Spleen (tissue), 11 donors: Measurements from ENCODE around the gene MICAL3. TPM values are rescaled to one million over a fixed set of nuclear protein-coding genes. Genes with fewer than 3 reads are reported as not detected.

Experiments used
- DNase-seq: peaks from one replicate; pipeline ENCODE4 v3.0.0-alpha.2; 2020
- H3K27ac ChIP-seq, 8 donors: fragments of 200-600 bp; sonication (generic) in 7 of 8; 1 replicate in 4 of 8; 2 replicates in 4 of 8; pipeline versions ENCODE4 v1.5.0 to v1.8.0; 2016 to 2021; ENCODE audit warnings: inconsistent platforms in 4 of 8, mild to moderate bottlenecking in 4 of 8, moderate library complexity in 1 of 8
- H3K27me3 ChIP-seq, 7 donors: fragments of 200-600 bp; sonication (generic) in 6 of 7; replicated peaks in 1 of 7; 1 replicate in 4 of 7; 2 replicates in 3 of 7; pipeline versions ENCODE4 v1.5.0 to v1.8.0; 2016 to 2021; ENCODE audit warnings: inconsistent platforms in 3 of 7, mild to moderate bottlenecking in 1 of 7
- H3K36me3 ChIP-seq, 6 donors: fragments of 200-600 bp; sonication (generic) in 5 of 6; 1 replicate in 4 of 6; 2 replicates in 2 of 6; pipeline versions ENCODE4 v1.5.0 to v1.8.0; 2016 to 2021; ENCODE audit warnings: inconsistent platforms in 2 of 6
- H3K4me1 ChIP-seq, 6 donors: fragments of 200-600 bp; sonication (generic) in 5 of 6; 1 replicate in 3 of 6; 2 replicates in 3 of 6; pipeline versions ENCODE4 v1.5.0 to v1.8.0; 2016 to 2021; ENCODE audit warnings: inconsistent platforms in 3 of 6
- H3K4me3 ChIP-seq, 8 donors: fragments of 200-600 bp; sonication (generic) in 7 of 8; 1 replicate in 4 of 8; 2 replicates in 4 of 8; pipeline versions ENCODE4 v1.5.0 to v1.8.0; 2016 to 2021; ENCODE audit warnings: inconsistent platforms in 4 of 8, mild to moderate bottlenecking in 4 of 8, moderate library complexity in 2 of 8
- H3K9me3 ChIP-seq, 8 donors: fragments of 200-600 bp; sonication (generic) in 7 of 8; 1 replicate in 4 of 8; 2 replicates in 4 of 8; pipeline versions ENCODE4 v1.5.0 to v1.8.0; 2016 to 2021; ENCODE audit warnings: inconsistent platforms in 4 of 8
- CTCF ChIP-seq, 11 experiments: fragments of 200-600 bp in 7 of 11; fragments of 450-650 bp in 4 of 11; sonication (generic) in 4 of 11; IDR thresholded peaks in 8 of 11; conservative IDR thresholded peaks in 3 of 11; 1 replicate in 7 of 11; 2 replicates in 4 of 11; pipeline versions ENCODE4 v1.4.0 to v1.8.0; 2016 to 2021; ENCODE audit warnings: antibody characterized with exemption in 11 of 11, inconsistent platforms in 4 of 11, mild to moderate bottlenecking in 1 of 11
- POLR2A ChIP-seq, 3 donors: fragments of 450-650 bp; IDR thresholded peaks; one replicate each; pipeline ENCODE4 v1.5.1; 2017; ENCODE audit warnings: antibody characterized with exemption in 3 of 3, mild to moderate bottlenecking in 1 of 3
- POLR2AphosphoS5 ChIP-seq, 3 donors: sonication (generic); formaldehyde crosslinking; IDR thresholded peaks; one replicate each; pipeline ENCODE4 v1.5.1; 2017; ENCODE audit warnings: antibody characterized with exemption in 3 of 3
- WGBS, 5 donors: extraction: QIAGEN DNeasy Blood & Tissue Kit in 3 of 5; methylation state at CpG; one replicate each; pipeline versions ENCODE4 v1.1.5 to v1.1.7; 2013 to 2018; 5-methylcytosine and 5-hydroxymethylcytosine counted together
- intact Hi-C: fragments of 100-400 bp; cut with DNase I; formaldehyde crosslinking; loops from one replicate; pipeline ENCODE4 v1.15.0; 2023; ENCODE audit warnings: low total_unique reads
- polyA plus RNA-seq, 3 donors: library from polyadenylated mRNA; stranded (reverse); fragments of 200-250 nt; gene quantifications; one replicate each; pipeline ENCODE4 v1.2.1, GENCODE V29; 2013
- total RNA-seq, 7 donors: library from RNA; depleted of rRNA in 3 of 7; stranded (reverse); fragments of >200 nt in 3 of 7; fragmentation: NEBNext Ultra II Directional in 4 of 7; extraction: Animal tissue kit (Norgen Biotek cat#: 25700) in 4 of 7; gene quantifications; one replicate each; pipeline versions ENCODE4 v1.1.0 to v1.2.1, GENCODE V29; 2016 to 2021
- donor health status: healthy with polysubstance abuse.
- donor health status: DM: no; HTN: no; CAD: no; lungs with moderate emphysema.
- donor health status: DM: no; HTN: no; CAD: no.
- donor health status: Bipolar disorder and iron deficiency.
- donor health status: healthy.
- donor health status: DM: no; HTN: no; CAD: no.
- donor health status: DM: yes; HTN: yes; CAD: no.

The MICAL3 gene
- total and polyA plus RNA-seq, 10 donors, result 2.6 to 133 (median 75.2) TPM

GRCh38 chr22:17754233-17754925 is 270.0 kb downstream of the MICAL3 start:
- peak; percentile 82 for DNase-seq
- intact Hi-C loops, result no loop called here
- TF ChIP-seq POLR2A (IDR thresholded peaks at IDR 0.05), result no peak
- peak in 9 of 11 experiments; percentile 11 to 60 (median 38) for TF ChIP-seq CTCF (IDR thresholded peaks at IDR 0.05 in 8 of 11, conservative IDR thresholded peaks at IDR 0.05 in 3 of 11)
- TF ChIP-seq POLR2AphosphoS5 (IDR thresholded peaks at IDR 0.05), result peak in 1 of 3 donors; percentile 35
- peaks cover 0 to 36% (median 2%) of the 10 kb centered on the region in 6 donors for H3K36me3 ChIP-seq
- peaks cover 0 to 15% (median under 1%) of the 10 kb centered on the region in 6 donors for H3K4me1 ChIP-seq
- no peak overlapping the region for H3K27ac ChIP-seq
- WGBS, 5 donors, result 85 to 94% (median 89%) methylated on average over 5 to 14 of the region's 14 CpGs
- no peak overlapping the region for H3K4me3 ChIP-seq
- no peaks in the 10 kb centered on the region for H3K27me3 ChIP-seq
- no peaks in the 10 kb centered on the region for H3K9me3 ChIP-seq

GRCh38 chr22:17753401-17753989 is 270.9 kb downstream of the MICAL3 start:
- Histone ChIP-seq H3K36me3 (peaks cover 0 to 44% (median 8%) of the 10 kb centered on the region in 6 donors), H3K4me1 (peaks cover 0 to 9% (median 0%) of the 10 kb centered on the region in 6 donors), H3K27me3 (no peaks in the 10 kb centered on the region), H3K9me3 (no peaks in the 10 kb centered on the region), H3K27ac (no peak overlapping the region), H3K4me3 (no peak overlapping the region)
- intact Hi-C loops, result no loop called here
- no peak for TF ChIP-seq CTCF (IDR thresholded peaks at IDR 0.05 in 8 of 11, conservative IDR thresholded peaks at IDR 0.05 in 3 of 11)
- TF ChIP-seq POLR2AphosphoS5 (IDR thresholded peaks at IDR 0.05), result no peak
- TF ChIP-seq POLR2A (IDR thresholded peaks at IDR 0.05), result no peak
- DNase-seq, result no peak
- 80 to 90% (median 86%) methylated on average over 7 to 13 of the region's 13 CpGs for WGBS, 5 donors

- peaks cover 0 to 7% (median 0%) of the 10 kb centered on the region in 6 donors for H3K4me1 ChIP-seq
- intact Hi-C loops, result no loop called here
Measured at GRCh38 chr22:17751596-17751995, 272.8 kb downstream of the MICAL3 start.

More at GRCh38 chr22:17751596-17751995, 272.8 kb downstream of the MICAL3 start:
- 70 to 88% (median 80%) methylated on average over 5 to 6 of the region's 6 CpGs for WGBS, 5 donors
- H3K27ac ChIP-seq, result no peak overlapping the region
- no peak overlapping the region for H3K4me3 ChIP-seq
- peaks cover 0 to 59% (median 10%) of the 10 kb centered on the region in 6 donors for H3K36me3 ChIP-seq
- no peak for DNase-seq
- no peaks in the 10 kb centered on the region for H3K9me3 ChIP-seq
- H3K27me3 ChIP-seq, result no peaks in the 10 kb centered on the region
- TF ChIP-seq CTCF (IDR thresholded peaks at IDR 0.05 in 8 of 11, conservative IDR thresholded peaks at IDR 0.05 in 3 of 11), result no peak
- TF ChIP-seq POLR2A (IDR thresholded peaks at IDR 0.05), result no peak
- TF ChIP-seq POLR2AphosphoS5 (IDR thresholded peaks at IDR 0.05), result no peak
